MCF 10A (cell line): ENCODE measurements around the gene WLS. TPM values are rescaled to one million over a fixed set of nuclear protein-coding genes. Genes with fewer than 3 reads are reported as not detected.

Source experiments
- BruUV-seq: library from RNA; stranded (reverse); fragments of 400-500 nt; replicated peaks from 2 replicates; lab custom pipeline; 2021; lab: Mats Ljungman, UMichigan
- CTCF ChIA-PET: fragments of 300-600 bp; sonication (Branson Sonifier 250); formaldehyde crosslinking; extraction: SDS; loops from one replicate; lab custom pipeline; 2021; ENCODE audit warnings: antibody characterized with exemption, inconsistent platforms; lab: Yijun Ruan, JAX
- POLR2A ChIA-PET: fragments of 300-600, 350-650 bp; sonication (Branson Sonifier 250); formaldehyde crosslinking; extraction: SDS; loops from one replicate; lab custom pipeline; 2020; ENCODE audit warnings: antibody characterized with exemption, inconsistent platforms; lab: Yijun Ruan, JAX
- DNase-seq: peaks from one replicate; pipeline ENCODE4 v3.0.0-alpha.2; 2018; ENCODE audit not compliant: unreplicated experiment
- H3K27ac Mint-ChIP-seq: one replicate; pipeline ENCODE4 v1.8.0; 2022; ENCODE audit warnings: mild to moderate bottlenecking, low read depth, mixed read lengths; ENCODE audit not compliant: unreplicated experiment
- H3K27me3 Mint-ChIP-seq: one replicate; pipeline ENCODE4 v1.8.0; 2022; ENCODE audit warnings: mixed read lengths; ENCODE audit not compliant: insufficient read depth, unreplicated experiment
- H3K36me3 Mint-ChIP-seq: one replicate; pipeline ENCODE4 v1.8.0; 2022; ENCODE audit warnings: mild to moderate bottlenecking, moderate library complexity, mixed read lengths; ENCODE audit not compliant: insufficient read depth, unreplicated experiment
- H3K4me1 Mint-ChIP-seq: one replicate; pipeline ENCODE4 v1.8.0; 2022; ENCODE audit warnings: mixed read lengths; ENCODE audit not compliant: insufficient read depth, unreplicated experiment
- H3K4me3 Mint-ChIP-seq: one replicate; pipeline ENCODE4 v1.8.0; 2022; ENCODE audit warnings: mild to moderate bottlenecking, moderate library complexity, mixed read lengths; ENCODE audit not compliant: unreplicated experiment
- H3K9me3 Mint-ChIP-seq: one replicate; pipeline ENCODE4 v1.8.0; 2022; ENCODE audit warnings: mixed read lengths; ENCODE audit not compliant: unreplicated experiment
- intact Hi-C: fragments of 100-400 bp; cut with micrococcal nuclease; formaldehyde crosslinking; loops from 2 replicates; pipeline ENCODE4 v1.14.1; 2022
- total RNA-seq: library from RNA; stranded (reverse); gene quantifications from 2 replicates; pipeline ENCODE4 v1.2.3, GENCODE V29; 2022
- TF ChIP-seq, protein P1 (sequence below): fragments of 200-600 bp; IDR thresholded peaks from one replicate; pipeline ENCODE4 v1.8.0; 2022; ENCODE audit warnings: antibody characterized with exemption, mild to moderate bottlenecking; ENCODE audit not compliant: unreplicated experiment

Gene WLS
- total RNA-seq, 1 experiment from 2014 or later = 37.8 TPM

DNA sequence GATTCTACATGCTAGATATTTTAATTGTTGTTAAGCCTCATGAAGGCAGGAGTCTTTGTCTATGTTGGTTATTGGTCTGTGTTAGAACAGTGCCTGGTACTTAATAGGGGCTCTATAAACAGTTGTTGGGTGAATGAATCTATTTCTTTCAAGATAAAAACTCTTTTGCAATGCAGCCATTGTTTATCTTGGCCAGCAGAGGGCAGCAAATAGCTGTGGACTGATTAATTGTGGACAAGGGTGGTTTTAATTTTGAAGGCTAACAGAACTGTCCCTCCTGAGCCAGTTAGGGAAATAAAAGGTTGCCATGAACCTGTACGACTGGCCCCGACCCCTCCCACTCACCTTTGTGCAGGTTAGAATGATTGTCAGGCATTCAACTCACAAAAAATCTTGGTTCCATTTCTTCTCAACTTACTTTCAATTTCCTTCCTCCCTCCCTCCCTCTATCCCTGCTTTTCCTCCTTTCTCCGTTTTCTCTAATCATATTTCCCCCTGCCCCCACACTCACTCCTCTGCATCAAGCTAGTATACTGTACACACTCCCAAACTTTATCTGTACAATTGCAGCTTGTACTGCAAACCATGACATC, 115.6 kb downstream of the WLS start:
- H3K27ac Mint-ChIP-seq = no peak overlapping the region
- POLR2A ChIA-PET = interaction anchor here (1.4 kb wide), 1 partner anchor 197 kb away, joined by 3 read pairs; no protein-coding TSS in a partner anchor

DNA sequence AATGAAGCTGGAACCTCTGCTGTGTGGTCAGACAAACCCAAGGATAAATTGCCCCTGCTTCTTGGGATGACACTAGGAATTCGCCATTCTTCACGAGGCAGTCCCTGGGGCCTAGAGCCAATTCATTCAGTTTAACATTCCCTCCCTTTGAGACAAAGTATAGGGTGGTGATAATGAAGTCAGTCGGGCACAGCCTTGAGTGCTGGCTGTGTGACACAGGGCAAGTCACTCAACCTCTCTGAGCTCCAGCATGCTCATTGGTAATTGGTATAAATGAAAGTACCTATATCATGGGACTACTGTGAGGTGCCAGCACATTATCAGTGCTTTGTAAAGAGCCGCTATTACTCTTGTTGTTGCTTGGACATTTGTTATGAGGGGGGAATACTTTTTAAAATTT, 117.0 kb downstream of the WLS start:
- TF ChIP-seq, protein P1, sequence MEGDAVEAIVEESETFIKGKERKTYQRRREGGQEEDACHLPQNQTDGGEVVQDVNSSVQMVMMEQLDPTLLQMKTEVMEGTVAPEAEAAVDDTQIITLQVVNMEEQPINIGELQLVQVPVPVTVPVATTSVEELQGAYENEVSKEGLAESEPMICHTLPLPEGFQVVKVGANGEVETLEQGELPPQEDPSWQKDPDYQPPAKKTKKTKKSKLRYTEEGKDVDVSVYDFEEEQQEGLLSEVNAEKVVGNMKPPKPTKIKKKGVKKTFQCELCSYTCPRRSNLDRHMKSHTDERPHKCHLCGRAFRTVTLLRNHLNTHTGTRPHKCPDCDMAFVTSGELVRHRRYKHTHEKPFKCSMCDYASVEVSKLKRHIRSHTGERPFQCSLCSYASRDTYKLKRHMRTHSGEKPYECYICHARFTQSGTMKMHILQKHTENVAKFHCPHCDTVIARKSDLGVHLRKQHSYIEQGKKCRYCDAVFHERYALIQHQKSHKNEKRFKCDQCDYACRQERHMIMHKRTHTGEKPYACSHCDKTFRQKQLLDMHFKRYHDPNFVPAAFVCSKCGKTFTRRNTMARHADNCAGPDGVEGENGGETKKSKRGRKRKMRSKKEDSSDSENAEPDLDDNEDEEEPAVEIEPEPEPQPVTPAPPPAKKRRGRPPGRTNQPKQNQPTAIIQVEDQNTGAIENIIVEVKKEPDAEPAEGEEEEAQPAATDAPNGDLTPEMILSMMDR = no peak
- Mint-ChIP-seq H3K27me3 (no peaks in the 10 kb centered on the region), H3K9me3 (no peaks in the 10 kb centered on the region), H3K4me1 (peaks cover 24% of the 10 kb centered on the region), H3K4me3 (no peak overlapping the region), H3K36me3 (peaks cover 6% of the 10 kb centered on the region), H3K27ac (no peak overlapping the region)
- ChIA-PET POLR2A (no interaction called here), CTCF (interaction anchor here (0.5 to 12.1 kb wide), 26 partner anchors 11 to 1266 kb away, joined by 3 to 599 read pairs (median 4); no protein-coding TSS in a partner anchor)
- DNase-seq = no peak
- BruUV-seq = no TSS peak
- intact Hi-C loops = loop anchor here (5.0 kb wide), 2 partner anchors 477 to 1622 kb away; no protein-coding TSS in a partner anchor

More for the DNA sequence above, 115.6 kb downstream of the WLS start:
- BruUV-seq = no TSS peak
- TF ChIP-seq, protein P1 = peak; percentile 70
- H3K4me1 Mint-ChIP-seq = peaks cover 17% of the 10 kb centered on the region
- no peaks in the 10 kb centered on the region for H3K27me3 Mint-ChIP-seq
- intact Hi-C loops = loop anchor here (1.0 to 5.0 kb wide), 5 partner anchors 226 to 1621 kb away; no protein-coding TSS in a partner anchor
- CTCF ChIA-PET = interaction anchor here (0.6 to 12.1 kb wide), 83 partner anchors 9 to 1622 kb away, joined by 3 to 599 read pairs (median 4); partner anchors contain the start of gene WLS
- no peaks in the 10 kb centered on the region for H3K9me3 Mint-ChIP-seq
- peaks cover 6% of the 10 kb centered on the region for H3K36me3 Mint-ChIP-seq
- H3K4me3 Mint-ChIP-seq = no peak overlapping the region
- DNase-seq = peak; percentile 62

GRCh38 chr1:68113966-68114365, 118.4 kb downstream of the WLS start:
- Mint-ChIP-seq H3K4me3 (no peak overlapping the region), H3K4me1 (peaks cover 24% of the 10 kb centered on the region), H3K36me3 (peaks cover 6% of the 10 kb centered on the region), H3K9me3 (no peaks in the 10 kb centered on the region), H3K27ac (no peak overlapping the region), H3K27me3 (no peaks in the 10 kb centered on the region)
- intact Hi-C loops = loop anchor here (5.0 kb wide), 2 partner anchors 102 to 427 kb away; partner anchors contain the start of gene GADD45A
- ChIA-PET CTCF (interaction anchor here (0.5 to 12.1 kb wide), 4 partner anchors 235 to 348 kb away, joined by 3 to 599 read pairs (median 3); no protein-coding TSS in a partner anchor), POLR2A (interaction anchor here (0.8 kb wide), 1 partner anchor 228 kb away, joined by 3 read pairs; no protein-coding TSS in a partner anchor)
- TF ChIP-seq, protein P1 = no peak
- no peak for DNase-seq
- BruUV-seq = no TSS peak

DNA sequence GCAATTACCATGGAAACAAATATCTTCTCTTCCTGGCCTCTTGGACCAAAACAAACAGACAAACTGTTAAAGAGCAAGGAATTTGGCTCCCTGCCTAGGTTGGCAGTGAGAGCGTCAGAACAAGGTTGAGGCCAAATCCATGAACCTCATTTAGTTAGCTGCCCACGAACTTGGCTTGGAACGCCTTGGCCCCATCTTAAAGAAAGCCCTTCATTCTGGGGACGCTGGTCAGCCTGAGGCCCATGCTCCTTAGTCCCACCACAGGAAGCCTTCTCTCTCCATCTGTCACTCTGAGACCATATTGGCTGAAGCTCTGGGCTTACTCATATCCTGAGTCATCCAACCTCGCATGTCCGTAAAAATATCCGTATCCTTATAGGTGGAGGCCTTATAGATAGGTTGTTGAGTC, 119.5 kb downstream of the WLS start:
- ChIA-PET POLR2A (interaction anchor here (1.0 kb wide), 1 partner anchor 119 kb away, joined by 4 read pairs; the partner anchor contains the start of gene WLS), CTCF (interaction anchor here (0.7 to 12.1 kb wide), 10 partner anchors 9 to 346 kb away, joined by 3 to 599 read pairs (median 4); no protein-coding TSS in a partner anchor)
- Mint-ChIP-seq H3K4me3 (no peak overlapping the region), H3K27me3 (no peaks in the 10 kb centered on the region), H3K4me1 (peaks cover 24% of the 10 kb centered on the region), H3K9me3 (no peaks in the 10 kb centered on the region), H3K36me3 (peaks cover 2% of the 10 kb centered on the region), H3K27ac (no peak overlapping the region)
- DNase-seq = peak; percentile 83
- TF ChIP-seq, protein P1 = no peak
- no TSS peak for BruUV-seq
- intact Hi-C loops = loop anchor here (1.0 to 5.0 kb wide), 5 partner anchors 101 to 578 kb away; partner anchors contain the start of gene GADD45A
